Karpas-422 (cell line): ENCODE data around the gene RNF17. TPM values are rescaled to one million over a fixed set of nuclear protein-coding genes. Genes with fewer than 3 reads are reported as not detected.

Experiments used
- DNase-seq: peaks from one replicate; pipeline ENCODE4 v3.0.0-alpha.2; 2015
- H2AFZ ChIP-seq: fragments of 200-600 bp; sonication (generic); 2 replicates; pipeline ENCODE4 v1.6.1; 2014; ENCODE audit warnings: antibody characterized with exemption, low read length, mixed read lengths
- H3K27ac ChIP-seq: fragments of 200-600 bp; sonication (generic); 2 replicates; pipeline ENCODE4 v1.5.1; 2014; ENCODE audit warnings: mild to moderate bottlenecking, low read length, moderate library complexity
- H3K27me3 ChIP-seq: fragments of 200-600 bp; sonication (generic); 2 replicates; pipeline ENCODE4 v1.6.1; 2014; ENCODE audit warnings: low read length, mixed read lengths
- H3K36me3 ChIP-seq: fragments of 200-600 bp; sonication (generic); 2 replicates; pipeline ENCODE4 v1.6.1; 2014; ENCODE audit warnings: low read length, mixed read lengths; ENCODE audit not compliant: insufficient read depth
- H3K4me1 ChIP-seq: fragments of 200-600 bp; sonication (generic); 2 replicates; pipeline ENCODE4 v1.6.1; 2014; ENCODE audit warnings: mild to moderate bottlenecking, low read length, mixed read lengths
- H3K4me2 ChIP-seq: fragments of 200-600 bp; sonication (generic); 2 replicates; pipeline ENCODE4 v1.6.1; 2014; ENCODE audit warnings: low read length, low read depth, mild to moderate bottlenecking; ENCODE audit not compliant: poor library complexity, severe bottlenecking
- H3K4me3 ChIP-seq: fragments of 200-600 bp; sonication (generic); 2 replicates; pipeline ENCODE4 v1.5.1; 2014; ENCODE audit warnings: mild to moderate bottlenecking, antibody characterized with exemption, low read length, mixed read lengths
- H3K79me2 ChIP-seq: fragments of 200-600 bp; sonication (generic); 2 replicates; pipeline ENCODE4 v1.6.1; 2014; ENCODE audit warnings: mild to moderate bottlenecking, low read length, mixed read lengths
- H3K9ac ChIP-seq: fragments of 200-600 bp; sonication (generic); 2 replicates; pipeline ENCODE4 v1.6.0; 2014; ENCODE audit warnings: low read length
- H3K9me2 ChIP-seq: fragments of 200-600 bp; sonication (generic), shearing (Covaris generic); replicated peaks from 2 replicates; pipeline ENCODE4 v1.6.0; 2014; ENCODE audit warnings: mild to moderate bottlenecking, low read length, moderate library complexity; ENCODE audit not compliant: insufficient read depth
- H3K9me3 ChIP-seq: fragments of 300-700, 200-600 bp; sonication (generic); 2 replicates; pipeline ENCODE4 v1.6.1; 2014; ENCODE audit warnings: low read length, mixed read lengths
- H4K20me1 ChIP-seq: fragments of 200-600 bp; sonication (generic); 2 replicates; pipeline ENCODE4 v1.6.1; 2014; ENCODE audit warnings: mild to moderate bottlenecking, antibody characterized with exemption, low read length, low read depth; ENCODE audit not compliant: insufficient read depth
- total RNA-seq: library from RNA; depleted of rRNA; stranded (reverse); fragments of >200 nt; shearing (Covaris generic); gene quantifications from 2 replicates; pipeline ENCODE4 v1.2.3, GENCODE V29; 2014; ENCODE audit warnings: low replicate concordance

Gene RNF17
- total RNA-seq, 1 experiment from 2014 or later = not detected

DNA sequence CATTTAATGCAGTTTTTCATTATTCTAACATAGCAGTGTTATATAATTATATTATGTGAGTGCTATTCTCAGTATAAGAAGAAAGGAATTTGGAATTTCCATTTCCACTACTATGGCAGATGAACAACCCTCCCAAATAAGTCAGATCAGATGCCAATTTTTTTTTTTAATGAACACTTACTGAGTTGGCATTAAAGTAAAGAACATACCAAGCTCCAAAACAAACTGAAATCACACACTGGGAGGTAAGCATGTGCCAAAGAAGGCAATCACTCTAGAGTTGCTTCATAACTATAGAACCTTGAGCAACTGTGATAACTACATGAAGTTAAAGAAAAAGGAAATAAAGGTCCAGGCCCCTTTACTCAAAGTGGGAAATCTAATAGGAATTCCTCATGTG, 90.3 kb downstream of the RNF17 start:
- Histone ChIP-seq H4K20me1 (no peaks in the 10 kb centered on the region), H3K9ac (no peak overlapping the region), H3K79me2 (no peaks in the 10 kb centered on the region), H3K4me2 (no peak overlapping the region), H3K4me3 (no peak overlapping the region), H2AFZ (no peak overlapping the region), H3K36me3 (no peaks in the 10 kb centered on the region), H3K27me3 (no peaks in the 10 kb centered on the region), H3K27ac (no peak overlapping the region), H3K4me1 (no peaks in the 10 kb centered on the region), H3K9me2 (no peaks in the 10 kb centered on the region), H3K9me3 (no peaks in the 10 kb centered on the region)
- no peak for DNase-seq

DNA sequence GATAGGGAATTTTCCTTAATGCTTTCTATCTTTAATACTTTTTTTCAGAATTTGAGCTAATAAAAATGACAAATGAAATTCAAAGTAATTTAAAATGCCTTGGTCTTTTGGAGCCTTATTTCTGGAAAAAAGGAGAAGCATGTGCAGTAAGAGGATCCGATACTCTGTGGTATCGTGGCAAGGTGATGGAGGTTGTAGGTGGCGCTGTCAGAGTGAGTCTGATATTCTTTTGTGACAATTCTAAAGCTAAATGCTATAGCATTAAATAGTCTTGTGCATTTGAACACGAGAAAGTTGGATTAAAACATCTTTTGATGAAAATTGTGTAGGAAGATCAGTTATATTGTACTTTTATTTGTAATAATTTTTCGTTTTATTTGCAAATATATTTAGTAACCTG, 95.0 kb downstream of the RNF17 start:
- Histone ChIP-seq H3K79me2 (no peaks in the 10 kb centered on the region), H3K36me3 (no peaks in the 10 kb centered on the region), H3K4me1 (no peaks in the 10 kb centered on the region), H3K4me2 (no peak overlapping the region), H3K9me2 (no peaks in the 10 kb centered on the region), H2AFZ (no peak overlapping the region), H3K27ac (no peak overlapping the region), H3K4me3 (no peak overlapping the region), H4K20me1 (no peaks in the 10 kb centered on the region), H3K9ac (no peak overlapping the region), H3K27me3 (no peaks in the 10 kb centered on the region), H3K9me3 (no peaks in the 10 kb centered on the region)
- no peak for DNase-seq

DNA sequence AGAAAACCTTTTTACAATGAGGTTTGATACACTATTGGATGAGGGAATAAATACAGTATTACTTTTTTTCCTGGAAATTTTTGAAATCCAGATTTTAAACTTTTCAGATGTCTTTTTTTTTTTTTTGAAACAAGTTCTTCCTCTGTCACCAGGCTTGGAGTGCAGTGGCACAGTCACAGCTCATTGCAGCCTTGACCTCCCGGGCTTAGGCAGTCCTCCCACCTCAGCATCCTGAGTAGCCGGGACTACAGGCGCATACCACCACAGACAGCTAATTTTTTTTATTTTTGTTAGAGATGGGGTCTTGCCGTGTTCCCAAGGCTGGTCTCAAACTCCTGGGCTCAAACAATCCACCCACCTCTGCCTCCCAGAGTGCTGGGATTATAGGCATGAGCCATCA, 96.8 kb downstream of the RNF17 start:
- Histone ChIP-seq H3K79me2 (no peaks in the 10 kb centered on the region), H3K9me2 (no peaks in the 10 kb centered on the region), H2AFZ (no peak overlapping the region), H3K4me3 (no peak overlapping the region), H3K4me1 (no peaks in the 10 kb centered on the region), H3K27me3 (no peaks in the 10 kb centered on the region), H3K36me3 (no peaks in the 10 kb centered on the region), H3K9ac (no peak overlapping the region), H3K27ac (no peak overlapping the region), H3K9me3 (no peaks in the 10 kb centered on the region), H4K20me1 (no peaks in the 10 kb centered on the region), H3K4me2 (no peak overlapping the region)
- DNase-seq = no peak

DNA sequence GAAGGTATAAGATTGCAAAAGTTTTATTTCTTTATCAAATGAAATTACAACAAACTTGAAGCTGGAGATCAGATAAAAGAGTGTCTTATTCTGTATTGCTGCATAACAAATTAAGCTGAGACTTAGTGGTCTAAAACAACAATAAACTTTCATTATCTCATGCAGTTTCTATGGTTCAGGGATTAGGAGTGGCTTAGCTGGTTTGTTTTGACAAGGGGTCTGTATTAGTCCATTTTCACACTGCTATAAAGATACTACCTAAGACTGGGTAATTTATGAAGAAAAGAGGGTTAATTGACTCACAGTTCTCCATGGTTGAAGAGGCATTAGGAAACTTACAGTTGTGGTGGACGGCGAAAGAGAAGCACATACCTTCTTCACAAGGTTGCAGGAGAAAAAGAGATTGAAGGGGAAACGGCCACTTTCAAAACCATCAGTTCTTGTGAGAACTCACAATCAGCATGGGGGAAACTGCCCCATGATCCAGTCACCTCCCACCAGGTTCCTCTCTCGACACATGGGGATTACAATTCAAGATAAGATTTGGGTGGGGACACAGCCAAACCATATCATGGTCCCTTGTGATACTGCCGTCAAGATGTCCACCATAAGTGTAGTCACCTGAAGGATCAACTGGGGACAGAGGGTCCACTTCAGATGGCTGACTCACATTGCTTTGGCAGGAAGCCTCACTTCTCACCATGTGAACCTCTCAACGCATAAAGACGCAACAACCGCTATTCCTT, 97.8 kb downstream of the RNF17 start:
- no peak overlapping the region for H2AFZ ChIP-seq
- no peaks in the 10 kb centered on the region for H3K4me1 ChIP-seq
- no peak overlapping the region for H3K9ac ChIP-seq
- no peak overlapping the region for H3K27ac ChIP-seq
- no peak overlapping the region for H3K4me2 ChIP-seq
- H3K27me3 ChIP-seq = no peaks in the 10 kb centered on the region
- no peaks in the 10 kb centered on the region for H3K36me3 ChIP-seq
- DNase-seq = no peak
- no peak overlapping the region for H3K4me3 ChIP-seq
- no peaks in the 10 kb centered on the region for H4K20me1 ChIP-seq
- no peaks in the 10 kb centered on the region for H3K79me2 ChIP-seq
- no peaks in the 10 kb centered on the region for H3K9me3 ChIP-seq
- no peaks in the 10 kb centered on the region for H3K9me2 ChIP-seq

DNA sequence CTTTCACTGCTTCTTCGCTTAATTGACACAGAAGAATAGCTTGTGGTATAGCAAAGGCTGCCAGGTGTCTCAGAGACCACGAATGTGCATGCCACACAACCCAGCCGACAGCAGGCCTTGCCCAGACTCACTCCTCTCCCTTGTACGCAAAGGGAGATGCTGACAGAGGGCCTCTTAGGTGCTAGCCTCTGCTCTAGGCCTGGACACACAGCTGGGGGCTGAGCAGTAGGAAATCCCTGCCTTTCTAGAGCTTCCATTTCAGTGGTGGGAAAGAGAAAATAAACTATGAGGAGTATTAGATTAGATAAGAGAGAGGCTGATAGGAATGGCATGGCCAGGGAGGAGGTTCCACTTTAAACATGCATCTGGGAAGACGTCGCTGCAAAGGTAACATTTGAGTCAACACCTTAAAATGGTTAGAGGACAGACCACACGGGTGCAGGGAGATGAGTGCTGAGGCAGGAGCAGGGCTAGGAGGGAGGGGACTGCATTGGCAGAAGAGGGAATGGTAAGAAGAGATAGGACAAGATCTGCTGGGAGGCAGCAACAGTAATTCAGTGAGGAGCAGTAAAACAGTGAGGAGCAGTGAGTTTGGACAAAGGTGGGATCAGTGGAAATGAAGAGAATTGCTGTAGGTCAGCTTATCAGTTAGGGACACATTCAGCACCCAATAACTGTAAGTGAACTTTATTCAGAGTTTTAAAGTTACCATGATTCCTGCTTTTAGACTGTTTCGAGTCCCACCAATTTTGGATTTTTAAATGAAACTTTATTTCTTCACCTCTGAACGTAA, 100.0 kb downstream of the RNF17 start:
- no peaks in the 10 kb centered on the region for H4K20me1 ChIP-seq
- no peak overlapping the region for H2AFZ ChIP-seq
- H3K9ac ChIP-seq = no peak overlapping the region
- no peaks in the 10 kb centered on the region for H3K36me3 ChIP-seq
- no peaks in the 10 kb centered on the region for H3K4me1 ChIP-seq
- H3K27ac ChIP-seq = no peak overlapping the region
- no peaks in the 10 kb centered on the region for H3K27me3 ChIP-seq
- H3K79me2 ChIP-seq = no peaks in the 10 kb centered on the region
- no peaks in the 10 kb centered on the region for H3K9me2 ChIP-seq
- no peak overlapping the region for H3K4me2 ChIP-seq
- no peaks in the 10 kb centered on the region for H3K9me3 ChIP-seq
- H3K4me3 ChIP-seq = no peak overlapping the region
- no peak for DNase-seq

DNA sequence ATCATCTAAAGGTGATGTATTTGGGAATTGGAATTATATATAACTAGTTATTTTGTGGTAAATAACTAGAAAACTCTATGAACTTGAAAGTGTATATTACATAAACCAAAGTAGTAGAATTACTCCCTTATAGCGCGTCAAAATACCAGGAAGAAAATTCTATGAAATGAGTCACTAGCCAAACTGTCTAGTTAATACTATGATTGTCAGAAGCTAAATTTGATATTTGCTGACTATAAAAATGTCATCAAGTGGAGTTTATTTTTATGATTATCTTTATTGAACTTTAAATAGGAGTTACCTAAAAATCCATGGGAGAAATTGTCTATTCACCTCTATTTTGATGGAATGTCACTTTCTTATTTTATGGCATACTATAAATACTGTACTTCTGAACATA, 100.6 kb downstream of the RNF17 start:
- no peak for DNase-seq
- Histone ChIP-seq H2AFZ (no peak overlapping the region), H3K79me2 (no peaks in the 10 kb centered on the region), H3K27ac (no peak overlapping the region), H3K9me2 (no peaks in the 10 kb centered on the region), H3K4me2 (no peak overlapping the region), H3K9ac (no peak overlapping the region), H3K27me3 (no peaks in the 10 kb centered on the region), H4K20me1 (no peaks in the 10 kb centered on the region), H3K9me3 (no peaks in the 10 kb centered on the region), H3K4me3 (no peak overlapping the region), H3K4me1 (no peaks in the 10 kb centered on the region), H3K36me3 (no peaks in the 10 kb centered on the region)

DNA sequence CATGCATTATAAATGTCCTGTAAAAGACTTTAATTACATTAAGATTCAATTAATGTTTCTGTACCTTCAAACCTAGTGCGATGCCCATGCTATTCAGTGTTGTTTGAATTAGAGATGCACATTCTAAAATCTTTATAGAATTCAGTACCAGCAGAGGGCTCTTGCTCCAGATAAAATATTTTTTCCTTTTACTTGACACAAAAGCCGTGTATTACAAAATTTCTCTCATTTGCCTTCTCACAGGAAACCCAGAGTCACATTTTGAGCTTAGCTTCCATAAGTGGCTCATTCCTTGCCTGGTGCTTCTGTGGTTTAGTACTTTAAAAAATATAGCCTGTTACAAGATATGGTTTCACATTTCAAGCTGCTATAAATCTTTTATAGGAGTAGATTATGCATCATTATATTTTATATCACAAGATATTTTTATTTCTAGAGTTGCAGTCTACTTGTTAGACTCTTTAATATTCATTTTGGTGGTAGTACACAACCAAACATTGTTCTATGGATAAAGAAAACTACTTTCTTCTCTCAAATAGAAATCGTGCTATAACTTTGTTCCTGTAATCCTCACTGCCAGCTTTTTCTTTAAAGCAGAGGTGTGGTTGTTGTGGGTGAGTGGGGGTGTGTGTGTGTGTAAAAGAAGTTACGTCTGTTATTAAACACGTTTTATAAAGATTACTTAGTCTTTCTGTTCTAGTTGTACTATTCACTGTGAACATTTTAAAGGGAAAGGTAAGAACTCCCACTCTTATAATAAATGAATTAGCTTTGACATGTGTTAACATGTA, 101.4 kb downstream of the RNF17 start:
- H2AFZ ChIP-seq = no peak overlapping the region
- DNase-seq = no peak

DNA sequence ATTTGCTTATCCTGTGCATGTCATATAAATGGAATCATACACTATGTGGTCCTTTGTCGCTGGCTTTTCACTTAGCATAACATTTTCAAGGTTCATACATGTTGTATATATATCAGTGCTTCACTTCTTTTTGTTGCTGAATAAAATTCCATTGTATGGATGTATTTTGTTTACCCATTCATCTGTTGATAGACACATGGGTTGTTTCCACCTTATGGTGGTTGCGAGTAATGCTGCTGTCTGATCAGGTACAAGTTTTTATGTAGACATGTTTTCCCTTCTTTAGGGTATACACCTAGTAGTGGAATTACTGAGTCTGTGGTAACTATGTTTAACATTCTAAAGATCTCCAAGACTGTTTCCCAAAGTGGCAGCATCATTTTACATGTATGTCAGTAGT, 102.5 kb downstream of the RNF17 start:
- Histone ChIP-seq H4K20me1 (no peaks in the 10 kb centered on the region), H3K79me2 (no peaks in the 10 kb centered on the region), H3K4me1 (no peaks in the 10 kb centered on the region), H3K4me2 (no peak overlapping the region), H3K9me3 (no peaks in the 10 kb centered on the region), H3K9me2 (no peaks in the 10 kb centered on the region), H3K9ac (no peak overlapping the region), H3K4me3 (no peak overlapping the region), H2AFZ (no peak overlapping the region), H3K27ac (no peak overlapping the region), H3K36me3 (no peaks in the 10 kb centered on the region), H3K27me3 (no peaks in the 10 kb centered on the region)
- no peak for DNase-seq

More for the DNA sequence above, 101.4 kb downstream of the RNF17 start:
- H4K20me1 ChIP-seq = no peaks in the 10 kb centered on the region
- no peaks in the 10 kb centered on the region for H3K79me2 ChIP-seq
- H3K27me3 ChIP-seq = no peaks in the 10 kb centered on the region
- no peaks in the 10 kb centered on the region for H3K9me2 ChIP-seq
- H3K4me3 ChIP-seq = no peak overlapping the region
- H3K4me1 ChIP-seq = no peaks in the 10 kb centered on the region
- H3K9ac ChIP-seq = no peak overlapping the region
- no peaks in the 10 kb centered on the region for H3K36me3 ChIP-seq
- H3K27ac ChIP-seq = no peak overlapping the region
- no peaks in the 10 kb centered on the region for H3K9me3 ChIP-seq
- H3K4me2 ChIP-seq = no peak overlapping the region
